HG03457 (cell line): ENCODE measurements around the gene MARS1.
"Not testable (repeated sequence)": the region's sequence is repeated elsewhere in the genome, so short reads cannot be mapped to it uniquely, and the experiment has no call there.

Source experiments
- ATAC-seq: cut with Tn5 transposase; IDR thresholded peaks from one replicate; pipeline ENCODE4 v1.9.1; 2021; ENCODE audit warnings: moderate number of reproducible peaks; ENCODE audit not compliant: unreplicated experiment

MARS1 gene

DNA sequence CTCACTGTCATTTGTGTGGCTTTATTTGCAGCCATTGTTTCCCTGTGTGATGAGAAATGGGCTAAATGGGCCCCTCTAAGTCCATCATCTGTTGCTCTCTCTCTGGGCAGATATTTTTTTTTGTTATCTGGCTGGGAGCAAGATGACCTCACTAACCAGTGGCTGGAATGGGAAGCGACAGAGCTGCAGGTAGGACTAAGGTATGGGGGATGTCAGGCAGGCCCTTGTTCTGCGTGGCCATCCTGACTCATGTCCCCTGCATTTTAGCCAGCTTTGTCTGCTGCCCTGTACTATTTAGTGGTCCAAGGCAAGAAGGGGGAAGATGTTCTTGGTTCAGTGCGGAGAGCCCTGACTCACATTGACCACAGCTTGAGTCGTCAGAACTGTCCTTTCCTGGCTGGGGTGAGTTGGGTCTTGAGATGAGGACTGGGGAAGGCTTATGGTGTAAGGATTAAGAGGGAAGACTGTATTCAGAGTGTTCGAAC, 1.3 kb downstream of the MARS1 start:
- ATAC-seq: no peak

DNA sequence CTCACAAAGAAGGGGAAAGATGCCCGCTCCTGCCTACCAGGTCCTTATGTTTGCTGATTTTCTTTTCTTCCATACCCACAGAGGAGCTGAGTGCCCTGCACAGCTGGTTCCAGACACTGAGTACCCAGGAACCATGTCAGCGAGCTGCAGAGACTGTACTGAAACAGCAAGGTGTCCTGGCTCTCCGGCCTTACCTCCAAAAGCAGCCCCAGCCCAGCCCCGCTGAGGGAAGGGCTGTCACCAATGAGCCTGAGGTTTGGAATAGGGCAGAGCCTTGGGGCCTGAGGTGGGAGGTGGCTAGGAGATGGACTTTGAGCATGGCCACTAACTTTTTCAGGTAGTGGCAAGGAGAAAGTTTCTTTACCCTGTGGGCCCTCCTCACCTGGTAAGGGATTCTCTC, 2.3 kb downstream of the MARS1 start:
- ATAC-seq: no peak

- no peak for ATAC-seq
Observed at GRCh38 chr12:57491393-57492280, 3.8 kb downstream of the MARS1 start.

- not testable (repeated sequence) for ATAC-seq
Observed at GRCh38 chr12:57495051-57495701, 7.3 kb downstream of the MARS1 start.

DNA sequence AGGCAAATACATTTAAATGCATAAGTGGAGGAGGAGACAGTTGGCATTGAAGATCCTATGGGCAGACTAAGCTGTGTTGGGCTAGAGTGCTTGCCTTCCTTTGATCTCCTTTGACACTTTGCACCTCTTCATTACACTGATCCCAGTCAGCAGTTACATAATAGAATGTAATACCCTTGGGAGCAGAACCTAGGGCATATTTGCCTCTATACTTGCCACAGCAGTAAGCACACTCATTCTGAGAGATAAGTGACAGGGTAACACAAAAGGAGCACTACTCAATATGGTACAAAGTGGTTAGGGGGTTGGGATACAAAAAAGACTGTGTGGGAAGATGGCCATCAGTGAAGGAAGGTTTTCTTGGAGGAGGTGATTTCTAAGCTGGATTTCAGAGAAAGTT, 9.0 kb downstream of the MARS1 start:
- ATAC-seq: no peak

DNA sequence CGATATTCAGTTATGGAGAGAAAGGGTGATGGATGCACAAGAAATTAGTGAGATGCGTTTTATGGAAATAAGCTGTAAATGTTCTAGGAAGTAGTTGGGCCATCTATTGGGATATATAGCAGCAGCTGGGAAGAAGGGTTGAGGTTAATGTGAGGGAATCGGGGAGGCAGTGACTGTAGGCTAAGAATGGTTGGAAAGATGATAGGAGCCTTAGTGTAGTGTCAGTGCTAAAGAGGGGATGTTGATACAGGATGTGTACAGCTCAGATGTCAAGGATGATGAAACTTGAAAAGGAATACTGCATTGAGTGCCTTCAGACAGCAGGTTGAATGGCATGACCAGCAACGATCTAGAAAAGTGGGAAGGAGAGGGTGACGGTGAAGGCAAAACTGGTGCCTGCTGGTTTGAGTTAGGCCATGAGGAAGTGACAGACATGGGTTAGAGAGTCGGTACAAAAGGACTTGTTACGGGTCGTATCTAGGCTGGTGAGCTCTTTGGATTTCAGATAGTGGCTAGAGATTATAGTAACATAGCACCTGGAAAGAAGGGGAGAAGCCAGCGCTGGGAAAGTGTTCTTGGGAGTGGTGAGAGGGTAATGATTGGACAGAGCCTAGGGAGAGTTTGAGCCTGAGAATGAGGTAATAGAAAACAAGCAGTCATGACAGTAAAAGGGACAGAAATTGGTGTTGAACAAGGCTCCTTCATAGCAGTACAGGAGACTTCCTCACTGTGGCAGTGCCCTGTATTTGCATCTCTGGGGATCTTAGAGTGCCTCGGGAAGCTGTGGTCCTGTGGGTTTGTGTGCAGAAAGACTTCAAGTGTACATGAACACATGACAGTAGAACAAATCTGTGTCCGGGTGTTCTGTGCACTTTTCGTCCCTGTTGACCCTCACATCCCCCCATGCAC, 9.6 kb downstream of the MARS1 start:
- ATAC-seq: no peak

- ATAC-seq: no peak
Observed at GRCh38 chr12:57498132-57498502, 10.2 kb downstream of the MARS1 start.

DNA sequence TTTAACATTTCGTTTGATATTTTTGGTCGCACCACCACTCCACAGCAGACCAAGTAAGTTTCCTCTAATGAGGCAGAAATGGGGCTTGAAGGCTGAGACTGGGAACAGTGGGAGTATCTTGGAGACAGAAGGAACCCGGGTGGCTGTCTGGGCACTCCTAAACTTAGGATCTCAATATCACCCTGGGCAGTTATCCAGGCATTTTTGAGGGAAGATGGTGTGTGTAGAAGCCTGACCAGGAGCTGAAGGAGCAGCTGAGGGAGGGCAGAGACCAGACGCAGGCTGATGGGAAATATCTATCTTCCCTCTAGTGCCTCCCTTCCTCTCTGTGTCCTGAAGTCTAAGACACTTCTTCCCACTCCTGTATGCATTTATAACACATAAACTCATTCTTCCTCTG, 10.7 kb downstream of the MARS1 start:
- ATAC-seq: no peak

DNA sequence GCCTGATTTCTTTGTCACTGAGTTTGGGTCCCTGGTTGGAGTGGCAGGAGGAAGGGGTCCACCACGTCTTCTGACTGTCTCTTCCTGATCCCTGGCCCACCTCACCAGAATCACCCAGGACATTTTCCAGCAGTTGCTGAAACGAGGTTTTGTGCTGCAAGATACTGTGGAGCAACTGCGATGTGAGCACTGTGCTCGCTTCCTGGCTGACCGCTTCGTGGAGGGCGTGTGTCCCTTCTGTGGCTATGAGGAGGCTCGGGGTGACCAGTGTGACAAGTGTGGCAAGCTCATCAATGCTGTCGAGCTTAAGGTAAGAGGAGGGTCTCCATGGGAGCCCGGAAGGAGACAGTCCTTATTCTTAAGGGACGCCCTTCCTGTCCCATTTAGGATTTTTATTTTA, 12.3 kb downstream of the MARS1 start:
- ATAC-seq: no peak

- not testable (repeated sequence) for ATAC-seq
Observed at GRCh38 chr12:57502311-57502969, 14.6 kb downstream of the MARS1 start.

- not testable (repeated sequence) for ATAC-seq
Observed at GRCh38 chr12:57506541-57506940, 18.7 kb downstream of the MARS1 start.

DNA sequence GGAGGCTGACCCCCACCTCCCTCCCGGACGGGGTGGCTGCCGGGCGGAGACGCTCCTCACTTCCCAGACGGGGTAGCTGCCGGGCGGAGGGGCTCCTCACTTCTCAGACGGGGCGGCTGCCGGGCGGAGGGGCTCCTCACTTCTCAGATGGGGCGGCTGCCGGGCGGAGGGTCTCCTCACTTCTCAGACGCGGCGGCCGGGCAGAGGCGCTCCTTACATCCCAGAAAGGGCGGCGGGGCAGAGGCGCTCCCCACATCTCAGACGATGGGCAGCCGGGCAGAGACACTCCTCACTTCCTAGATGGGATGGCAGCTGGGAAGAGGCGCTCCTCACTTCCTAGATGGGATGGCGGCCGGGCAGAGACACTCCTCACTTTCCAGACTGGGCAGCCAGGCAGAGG, 19.9 kb downstream of the MARS1 start:
- not testable (repeated sequence) for ATAC-seq

DNA sequence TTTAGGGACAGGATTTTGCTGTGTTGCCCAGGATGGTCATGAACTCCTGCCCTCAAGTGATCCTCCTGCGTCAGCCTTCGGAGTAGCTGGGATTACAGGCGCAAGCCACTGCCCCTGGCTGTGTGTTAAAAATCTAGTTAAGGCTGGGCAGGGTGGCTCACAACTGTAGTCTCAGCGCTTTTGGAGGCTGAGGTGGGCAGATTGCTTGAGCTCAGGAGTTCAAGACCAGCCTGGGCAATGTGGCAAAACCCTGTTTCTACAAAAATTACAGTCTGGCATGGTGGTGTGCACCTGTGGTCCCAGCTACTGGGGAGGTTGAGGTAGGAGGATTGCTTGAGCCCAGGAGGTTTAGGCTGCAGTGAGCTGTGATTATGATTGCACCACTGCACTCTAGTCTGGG, 23.3 kb downstream of the MARS1 start:
- no peak for ATAC-seq

DNA sequence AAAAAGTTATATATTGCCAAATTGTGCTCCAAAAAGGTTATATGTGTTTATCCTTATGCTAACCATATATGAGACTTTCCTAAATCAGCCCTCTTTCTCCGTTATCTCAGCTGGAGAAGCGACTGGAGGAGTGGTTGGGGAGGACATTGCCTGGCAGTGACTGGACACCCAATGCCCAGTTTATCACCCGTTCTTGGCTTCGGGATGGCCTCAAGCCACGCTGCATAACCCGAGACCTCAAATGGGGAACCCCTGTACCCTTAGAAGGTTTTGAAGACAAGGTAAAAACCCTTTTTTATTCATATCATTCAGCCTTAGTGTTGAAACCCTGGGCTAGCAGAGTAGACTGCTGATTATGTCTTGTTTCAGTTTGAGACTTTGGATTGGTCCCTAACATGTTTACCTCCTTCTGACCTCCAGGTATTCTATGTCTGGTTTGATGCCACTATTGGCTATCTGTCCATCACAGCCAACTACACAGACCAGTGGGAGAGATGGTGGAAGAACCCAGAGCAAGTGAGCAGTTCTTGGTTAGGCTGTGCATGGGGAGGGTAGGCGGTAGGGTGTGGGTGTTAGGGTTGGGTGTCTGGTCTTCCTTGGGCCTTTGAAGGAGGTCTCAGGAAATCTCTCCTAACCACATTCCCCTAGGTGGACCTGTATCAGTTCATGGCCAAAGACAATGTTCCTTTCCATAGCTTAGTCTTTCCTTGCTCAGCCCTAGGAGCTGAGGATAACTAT, 23.9 kb downstream of the MARS1 start:
- ATAC-seq: no peak

DNA sequence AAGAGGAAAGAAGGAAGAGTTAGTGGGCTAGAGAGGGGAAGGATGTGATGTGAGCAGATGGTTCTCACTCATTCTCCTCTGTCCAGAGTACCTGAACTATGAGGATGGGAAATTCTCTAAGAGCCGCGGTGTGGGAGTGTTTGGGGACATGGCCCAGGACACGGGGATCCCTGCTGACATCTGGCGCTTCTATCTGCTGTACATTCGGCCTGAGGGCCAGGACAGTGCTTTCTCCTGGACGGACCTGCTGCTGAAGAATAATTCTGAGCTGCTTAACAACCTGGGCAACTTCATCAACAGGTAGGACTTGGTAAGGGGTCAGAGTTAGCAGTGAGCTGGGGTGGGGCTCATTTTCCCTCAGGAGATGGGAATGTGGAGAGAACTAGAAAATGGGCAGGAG, 24.8 kb downstream of the MARS1 start:
- ATAC-seq: no peak

GRCh38 chr12:57513266-57513665, 25.4 kb downstream of the MARS1 start:
- ATAC-seq: no peak

DNA sequence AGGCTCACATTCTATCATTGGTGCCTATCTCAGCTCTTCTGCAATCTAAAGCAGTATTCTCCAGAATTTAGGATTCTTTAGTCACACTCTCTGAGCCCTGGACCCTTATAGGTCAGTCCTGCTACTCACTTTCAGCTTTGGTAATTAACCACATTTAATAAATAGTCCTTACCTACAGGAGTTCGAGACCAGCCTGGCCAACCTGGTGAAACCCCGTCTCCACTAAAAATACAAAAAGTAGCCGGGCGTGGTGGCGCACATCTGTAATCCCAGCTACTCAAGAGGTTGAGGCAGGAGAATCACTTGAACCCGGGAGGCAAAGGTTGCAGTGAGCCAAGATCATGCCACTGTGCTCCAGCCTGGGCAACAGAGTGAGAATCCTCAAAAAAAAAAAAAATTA, 25.8 kb downstream of the MARS1 start:
- ATAC-seq: not testable (repeated sequence)

DNA sequence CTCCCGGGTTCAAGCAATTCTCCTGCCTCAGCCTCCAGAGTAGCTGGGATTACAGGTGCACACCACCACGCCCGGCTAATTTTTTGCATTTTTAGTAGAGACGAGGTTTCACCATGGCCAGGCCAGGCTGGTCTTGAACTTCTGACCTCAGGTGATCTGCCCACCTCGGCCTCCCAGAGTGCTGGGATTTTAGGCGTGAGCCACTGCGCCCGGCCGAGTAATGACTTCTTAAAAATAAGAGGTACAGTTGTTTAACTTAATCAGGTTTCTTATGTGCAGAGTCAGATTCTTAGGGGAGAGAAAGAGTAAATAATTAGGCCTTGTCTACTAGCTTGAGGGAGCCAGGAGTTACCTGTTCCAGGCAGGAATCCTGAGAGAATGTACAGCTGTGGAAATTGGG, 26.4 kb downstream of the MARS1 start:
- ATAC-seq: not testable (repeated sequence)

- ATAC-seq: no peak
Observed at GRCh38 chr12:57514720-57515407, 27.0 kb downstream of the MARS1 start.
